Brain microvascular endothelial cell (primary cell): ENCODE results near the gene HACD1.

Experiments
- DNase-seq: peaks from one replicate; pipeline ENCODE4 v3.0.0-alpha.2; 2020
- H3K27ac ChIP-seq: fragments of 250-450 bp; sonication (Bioruptor Pico); 2 replicates; pipeline ENCODE4 v1.5.1; 2020; ENCODE audit warnings: mild to moderate bottlenecking, moderate library complexity
- H3K27me3 ChIP-seq: fragments of 250-450 bp; sonication (Bioruptor Pico); replicated peaks from 2 replicates; pipeline ENCODE4 v1.5.1; 2020; ENCODE audit warnings: mild to moderate bottlenecking
- H3K36me3 ChIP-seq: fragments of 250-450 bp; sonication (Bioruptor Pico); replicated peaks from 2 replicates; pipeline ENCODE4 v1.5.1; 2020; ENCODE audit warnings: mild to moderate bottlenecking
- H3K4me3 ChIP-seq: 2 replicates; pipeline ENCODE4 v1.5.1; 2011; ENCODE audit warnings: low read depth, mild to moderate bottlenecking, control low read depth, low read length, moderate library complexity
- CTCF ChIP-seq: IDR thresholded peaks from 2 replicates; pipeline ENCODE4 v1.5.1; 2011; ENCODE audit warnings: low read depth, mild to moderate bottlenecking, moderate library complexity, low read length, control low read depth, inconsistent platforms; ENCODE audit errors: missing control alignments
- in situ Hi-C: cut with HindIII; loops from 2 replicates; pipeline ENCODE4 v1.10.0; 2017; ENCODE audit warnings: low sequenced_read_pairs, low pct_ligation_motif_present

The HACD1 gene

GRCh38 chr10:17616403-17617030, 657 bp downstream of the HACD1 start:
- H3K36me3 ChIP-seq: no peaks in the 10 kb centered on the region
- in situ Hi-C loops: no loop called here
- no peak overlapping the region for H3K27ac ChIP-seq
- DNase-seq: peak; percentile 37
- peak overlapping the region; percentile 71 for H3K4me3 ChIP-seq
- no peaks in the 10 kb centered on the region for H3K27me3 ChIP-seq
- no peak for TF ChIP-seq CTCF

GRCh38 chr10:17609523-17610079, 7.6 kb downstream of the HACD1 start:
- H3K27me3 ChIP-seq: no peaks in the 10 kb centered on the region
- in situ Hi-C loops: no loop called here
- TF ChIP-seq CTCF: no peak
- no peak overlapping the region for H3K27ac ChIP-seq
- DNase-seq: no peak
- H3K36me3 ChIP-seq: no peaks in the 10 kb centered on the region
- H3K4me3 ChIP-seq: no peak overlapping the region

- peak; percentile 51 for DNase-seq
- no peaks in the 10 kb centered on the region for H3K36me3 ChIP-seq
- H3K4me3 ChIP-seq: no peak overlapping the region
- H3K27me3 ChIP-seq: no peaks in the 10 kb centered on the region
- TF ChIP-seq CTCF: peak; percentile 64
- in situ Hi-C loops: no loop called here
- no peak overlapping the region for H3K27ac ChIP-seq
Observed at GRCh38 chr10:17607603-17608332, 9.4 kb downstream of the HACD1 start.

GRCh38 chr10:17607060-17607459, 10.1 kb downstream of the HACD1 start:
- no peaks in the 10 kb centered on the region for H3K27me3 ChIP-seq
- H3K4me3 ChIP-seq: no peak overlapping the region
- in situ Hi-C loops: no loop called here
- no peak for TF ChIP-seq CTCF
- H3K36me3 ChIP-seq: no peaks in the 10 kb centered on the region
- no peak for DNase-seq
- no peak overlapping the region for H3K27ac ChIP-seq

- in situ Hi-C loops: no loop called here
- DNase-seq: no peak
- H3K27ac ChIP-seq: no peak overlapping the region
- no peaks in the 10 kb centered on the region for H3K27me3 ChIP-seq
- no peak for TF ChIP-seq CTCF
- no peak overlapping the region for H3K4me3 ChIP-seq
- H3K36me3 ChIP-seq: no peaks in the 10 kb centered on the region
Observed at GRCh38 chr10:17606547-17607040, 10.6 kb downstream of the HACD1 start.
